ENCODE results near the gene NKX2-1.

GRCh38 chr14:36553656-36554260 lies 33.7 kb upstream of the NKX2-1 start:
- no peak for TF ChIP-seq POLR2A (IDR thresholded peaks at IDR 0.05)
- TF ChIP-seq, protein P1, sequence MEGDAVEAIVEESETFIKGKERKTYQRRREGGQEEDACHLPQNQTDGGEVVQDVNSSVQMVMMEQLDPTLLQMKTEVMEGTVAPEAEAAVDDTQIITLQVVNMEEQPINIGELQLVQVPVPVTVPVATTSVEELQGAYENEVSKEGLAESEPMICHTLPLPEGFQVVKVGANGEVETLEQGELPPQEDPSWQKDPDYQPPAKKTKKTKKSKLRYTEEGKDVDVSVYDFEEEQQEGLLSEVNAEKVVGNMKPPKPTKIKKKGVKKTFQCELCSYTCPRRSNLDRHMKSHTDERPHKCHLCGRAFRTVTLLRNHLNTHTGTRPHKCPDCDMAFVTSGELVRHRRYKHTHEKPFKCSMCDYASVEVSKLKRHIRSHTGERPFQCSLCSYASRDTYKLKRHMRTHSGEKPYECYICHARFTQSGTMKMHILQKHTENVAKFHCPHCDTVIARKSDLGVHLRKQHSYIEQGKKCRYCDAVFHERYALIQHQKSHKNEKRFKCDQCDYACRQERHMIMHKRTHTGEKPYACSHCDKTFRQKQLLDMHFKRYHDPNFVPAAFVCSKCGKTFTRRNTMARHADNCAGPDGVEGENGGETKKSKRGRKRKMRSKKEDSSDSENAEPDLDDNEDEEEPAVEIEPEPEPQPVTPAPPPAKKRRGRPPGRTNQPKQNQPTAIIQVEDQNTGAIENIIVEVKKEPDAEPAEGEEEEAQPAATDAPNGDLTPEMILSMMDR (IDR thresholded peaks at IDR 0.05) = peak; percentile 51 to 66 (median 62)

Measured in right lobe of liver (tissue), 4 donors.